ENCODE data around the gene ALK.
"Not testable (repeated sequence)": the region's sequence is repeated elsewhere in the genome, so short reads cannot be mapped to it uniquely, and the experiment has no call there.

The ALK gene

DNA sequence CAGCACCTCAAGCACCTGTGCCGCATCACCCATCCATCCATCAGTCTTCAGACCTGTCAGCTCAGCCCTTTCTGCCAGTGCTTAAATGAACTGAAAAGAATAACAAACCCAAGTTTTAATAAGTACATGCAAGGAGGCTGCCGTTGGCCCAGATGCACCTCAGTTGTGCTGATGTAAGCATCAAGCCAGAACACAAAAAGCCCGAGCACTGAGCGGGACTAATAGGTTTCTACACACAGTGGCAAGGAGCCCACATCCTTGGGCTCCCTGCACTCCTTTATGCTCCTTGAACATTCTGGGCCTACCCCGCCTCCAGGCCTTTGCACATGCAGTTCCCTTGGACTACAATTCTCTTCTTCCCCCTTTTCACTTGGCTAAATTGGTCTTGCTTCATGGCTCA is 165.6 kb downstream of the ALK start:
- DNase-seq (ENCODE audit: low read depth in 2 of 2), result no peak

DNA sequence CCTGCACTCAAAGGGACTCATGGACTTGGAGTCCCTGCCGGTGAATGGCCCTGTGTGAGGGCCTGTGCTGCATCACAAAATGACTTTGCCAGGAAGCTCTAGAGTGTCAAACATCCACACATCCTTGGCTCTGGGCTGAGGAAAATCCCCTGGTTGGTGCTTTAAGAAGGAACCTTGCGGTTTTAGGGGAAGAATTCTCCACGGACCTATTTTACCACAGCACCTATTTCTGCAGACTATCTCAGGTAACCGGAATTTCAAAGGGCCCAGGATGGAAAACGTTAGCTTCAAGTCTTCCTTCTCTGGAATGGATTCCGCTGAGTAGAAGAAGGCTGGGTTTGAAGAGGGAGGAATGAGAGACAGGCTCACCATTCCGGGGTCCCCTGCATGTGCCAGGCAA is 166.2 kb downstream of the ALK start:
- DNase-seq (ENCODE audit: low read depth in 2 of 2), result no peak

DNA sequence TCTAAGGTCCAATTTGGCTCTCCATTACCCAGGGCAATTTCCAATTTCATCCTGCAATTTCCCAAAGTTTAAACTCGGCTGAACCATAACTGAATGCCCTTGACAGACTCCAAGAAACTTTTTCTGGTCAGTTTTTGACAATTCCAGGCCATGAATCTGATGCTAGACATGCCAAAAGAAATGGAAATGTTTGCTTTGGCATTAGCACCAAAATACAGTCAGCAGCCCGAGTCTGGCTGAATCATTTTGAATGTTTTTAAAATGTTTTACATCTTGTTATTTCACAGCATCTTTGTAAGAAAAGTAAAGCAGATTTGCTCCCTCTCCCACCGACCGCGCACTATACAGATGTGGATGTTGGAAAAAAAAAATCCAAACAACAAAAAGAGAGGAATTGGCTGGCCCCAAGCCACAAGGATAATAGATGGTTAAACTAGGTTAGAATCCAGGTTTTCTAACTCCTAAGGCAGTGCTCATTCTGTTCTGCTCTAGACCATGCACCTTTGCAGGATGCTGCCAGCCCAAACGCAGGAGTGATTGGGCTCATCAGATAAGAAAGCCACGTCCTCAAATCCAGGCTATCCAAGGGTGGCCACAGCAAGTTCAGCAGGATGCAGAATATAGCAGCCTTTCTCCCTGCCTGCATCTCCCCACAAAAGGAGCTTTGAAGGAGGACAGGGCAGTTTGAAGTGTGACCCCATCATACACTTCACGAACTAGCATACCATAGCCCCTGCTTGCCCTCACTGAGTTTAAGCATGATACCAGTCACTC is 167.5 kb downstream of the ALK start:
- no peak for DNase-seq (ENCODE audit: low read depth in 2 of 2)

DNA sequence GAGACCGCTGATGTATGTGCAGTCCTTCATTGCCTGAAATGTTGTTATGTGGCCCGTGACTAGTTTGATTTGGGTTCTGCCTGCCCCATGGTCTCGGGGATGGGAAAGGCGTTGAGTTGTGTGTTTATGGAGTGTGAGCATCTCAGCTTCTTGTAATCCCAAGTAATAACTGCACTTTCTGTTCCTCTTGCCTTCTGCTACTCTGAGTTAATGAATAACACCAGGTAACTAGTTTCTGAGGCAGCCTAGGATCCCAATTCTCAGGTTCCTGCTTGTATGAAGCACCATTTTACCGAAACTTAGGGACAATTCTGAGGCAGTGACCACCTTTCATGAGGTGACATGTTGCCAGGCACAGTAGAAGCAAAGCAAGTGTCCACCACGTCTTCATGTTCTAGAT is 170.0 kb downstream of the ALK start:
- no peak for DNase-seq (ENCODE audit: low read depth in 2 of 2)

- DNase-seq (ENCODE audit: low read depth in 2 of 2), result not testable (repeated sequence)
Observed at GRCh38 chr2:29750463-29750862, 170.9 kb downstream of the ALK start.

- no peak for DNase-seq (ENCODE audit: low read depth in 2 of 2)
Observed at GRCh38 chr2:29749843-29750242, 171.5 kb downstream of the ALK start.

DNA sequence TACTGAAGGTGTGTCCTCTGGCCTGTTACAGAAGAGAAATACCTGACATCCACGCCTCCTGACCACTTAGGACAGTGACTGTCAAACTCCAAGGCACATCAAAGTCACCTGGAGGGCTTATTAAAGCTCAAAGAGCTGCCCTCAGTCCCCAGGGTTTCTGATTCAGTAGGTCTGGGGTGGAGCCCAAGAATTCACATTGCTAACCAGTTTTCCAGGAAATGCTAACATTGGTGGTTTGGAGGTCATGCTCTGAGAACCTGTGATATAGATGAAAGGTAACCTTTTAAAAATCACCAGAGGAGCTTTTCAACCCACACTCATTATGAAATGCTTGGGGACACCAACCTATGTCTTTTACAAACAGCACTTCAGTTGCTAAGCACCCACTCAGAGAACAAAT is 172.3 kb downstream of the ALK start:
- no peak for DNase-seq (ENCODE audit: low read depth in 2 of 2)

DNA sequence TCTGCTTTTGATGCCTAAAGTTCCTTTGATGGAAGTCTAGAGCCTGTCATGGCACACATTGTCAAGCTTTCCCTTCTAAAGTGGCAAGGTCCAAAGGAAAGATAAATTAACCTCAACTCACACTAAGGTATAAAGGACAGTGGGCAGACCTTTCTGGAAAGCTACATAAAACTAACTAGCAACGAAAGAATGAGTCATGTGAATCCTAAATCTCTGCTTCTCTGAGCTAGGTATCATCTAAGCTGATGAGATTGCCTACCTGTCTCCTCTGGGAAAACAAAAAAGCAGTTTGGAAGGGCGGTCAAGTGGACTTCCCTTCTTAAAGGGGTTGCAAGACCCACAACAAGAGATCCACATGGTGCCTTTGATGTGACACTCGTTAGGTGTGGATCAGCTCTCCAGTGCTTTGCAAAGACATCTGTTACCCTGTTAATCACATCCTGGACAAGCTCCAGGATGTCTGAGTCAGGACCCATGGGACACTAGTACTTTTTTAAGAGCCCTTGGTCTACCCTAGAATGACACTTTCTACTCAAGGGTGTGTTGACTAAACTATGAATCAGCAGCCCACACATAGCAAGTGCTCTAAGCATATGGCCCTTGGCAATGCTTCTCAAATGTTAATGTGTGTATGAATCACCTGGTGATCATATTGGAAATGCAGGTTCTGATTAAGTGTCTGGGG is 173.5 kb downstream of the ALK start:
- peak in 1 of 2 donors; percentile 14 for DNase-seq (ENCODE audit: low read depth in 2 of 2)

- DNase-seq (ENCODE audit: low read depth in 2 of 2), result no peak
Observed at GRCh38 chr2:29744976-29745375, 176.4 kb downstream of the ALK start.

DNA sequence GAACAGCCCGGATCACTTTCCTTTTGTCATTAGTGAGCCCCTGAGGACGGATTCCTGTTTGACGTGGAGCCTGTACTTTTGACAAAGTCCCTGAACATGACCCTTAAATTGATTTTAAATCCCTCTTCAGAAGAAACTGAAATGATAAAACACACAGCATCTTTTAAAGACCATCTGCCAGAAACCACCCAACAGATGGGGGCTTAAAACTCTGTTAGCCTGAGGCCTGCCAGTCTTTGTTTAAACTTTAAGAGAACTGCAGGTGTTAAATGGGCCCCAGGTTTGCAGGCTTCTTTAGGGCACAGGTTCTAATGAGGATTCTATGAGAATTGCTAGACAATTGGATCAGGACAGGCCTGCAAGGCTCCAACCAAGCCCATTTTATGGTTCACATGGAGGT is 177.9 kb downstream of the ALK start:
- DNase-seq (ENCODE audit: low read depth in 2 of 2), result no peak

DNA sequence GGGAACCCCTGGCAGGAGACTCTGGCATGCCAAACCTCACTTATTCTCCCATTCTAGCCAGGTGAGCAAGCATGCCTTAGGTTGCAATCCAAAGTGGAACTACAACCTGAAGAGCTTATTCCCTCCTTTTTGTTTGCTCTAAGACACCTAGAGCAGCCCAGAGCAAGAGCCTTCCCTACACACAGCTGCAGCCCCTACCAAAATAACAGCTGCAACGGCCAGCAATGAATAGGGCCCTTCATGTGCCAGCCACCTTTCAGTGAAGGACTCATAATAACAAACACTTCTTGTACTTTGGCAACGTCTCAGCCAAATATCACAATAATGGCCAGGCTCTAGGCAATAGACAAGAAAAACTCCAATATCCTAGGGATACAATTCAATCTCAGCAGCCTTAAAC is 178.7 kb downstream of the ALK start:
- DNase-seq (ENCODE audit: low read depth in 2 of 2), result no peak

DNA sequence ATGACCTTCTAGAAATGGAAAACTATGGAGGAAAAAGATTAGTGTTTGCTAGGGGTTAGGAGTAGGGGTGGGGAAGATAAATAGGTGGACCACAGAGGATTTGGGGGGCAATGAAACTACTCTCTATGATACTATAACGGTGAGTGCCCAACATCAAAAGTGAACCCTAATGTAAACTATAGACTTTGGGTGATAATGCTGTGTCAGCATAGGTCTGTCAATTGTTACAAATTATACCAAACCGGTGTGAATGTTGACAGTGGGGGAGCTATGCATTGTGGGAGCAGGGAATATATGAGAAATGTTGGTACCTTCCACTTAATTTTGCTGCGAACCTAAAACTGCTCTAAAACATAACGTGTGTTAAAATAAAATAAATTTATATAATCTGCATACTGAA is 180.3 kb downstream of the ALK start:
- no peak for DNase-seq (ENCODE audit: low read depth in 2 of 2)

DNA sequence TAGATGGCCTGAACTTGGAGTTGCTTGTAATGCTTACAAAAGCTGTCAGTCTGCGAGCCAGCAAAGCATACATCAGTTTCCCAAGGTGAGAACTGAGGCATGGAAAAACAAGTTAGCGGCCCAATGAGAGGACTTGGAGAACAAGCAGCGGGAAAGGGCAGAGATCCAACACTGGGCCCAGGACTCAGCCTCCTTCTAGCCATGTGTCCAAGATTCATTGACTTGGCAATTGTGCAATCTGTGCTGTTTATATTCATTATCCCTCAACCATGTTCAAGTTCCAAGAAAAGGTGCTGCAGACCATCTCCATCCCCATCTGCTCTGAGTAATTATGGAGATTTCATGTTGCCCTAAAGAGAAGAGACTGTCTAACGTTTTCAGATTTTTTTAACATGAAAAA is 187.4 kb downstream of the ALK start:
- DNase-seq (ENCODE audit: low read depth in 2 of 2), result no peak

- no peak for DNase-seq (ENCODE audit: low read depth in 2 of 2)
Observed at GRCh38 chr2:29733213-29733612, 188.2 kb downstream of the ALK start.

- DNase-seq (ENCODE audit: low read depth in 2 of 2), result no peak
Observed at GRCh38 chr2:29731948-29732347, 189.4 kb downstream of the ALK start.

DNA sequence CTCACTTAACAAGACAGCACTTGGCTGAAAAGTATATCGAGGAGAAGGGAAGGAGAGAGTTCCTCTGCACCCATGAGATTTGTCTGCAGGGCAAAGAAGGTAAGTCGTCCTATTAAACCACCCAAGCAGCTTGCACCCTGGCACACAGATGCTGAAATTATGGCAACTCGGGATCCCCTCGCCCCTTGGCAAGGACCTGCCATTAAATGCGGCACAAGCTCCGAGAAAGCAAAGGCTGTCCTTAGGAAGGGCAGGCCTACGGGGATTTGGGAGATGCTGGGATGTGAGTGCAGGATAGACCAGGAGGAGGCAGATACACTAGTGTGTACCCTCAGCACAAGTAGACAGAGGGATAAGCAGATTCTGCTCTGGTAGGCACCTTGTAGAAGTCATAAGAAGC is 191.5 kb downstream of the ALK start:
- no peak for DNase-seq (ENCODE audit: low read depth in 2 of 2)

- DNase-seq (ENCODE audit: low read depth in 2 of 2), result no peak
Observed at GRCh38 chr2:29729401-29729800, 192.0 kb downstream of the ALK start.

DNA sequence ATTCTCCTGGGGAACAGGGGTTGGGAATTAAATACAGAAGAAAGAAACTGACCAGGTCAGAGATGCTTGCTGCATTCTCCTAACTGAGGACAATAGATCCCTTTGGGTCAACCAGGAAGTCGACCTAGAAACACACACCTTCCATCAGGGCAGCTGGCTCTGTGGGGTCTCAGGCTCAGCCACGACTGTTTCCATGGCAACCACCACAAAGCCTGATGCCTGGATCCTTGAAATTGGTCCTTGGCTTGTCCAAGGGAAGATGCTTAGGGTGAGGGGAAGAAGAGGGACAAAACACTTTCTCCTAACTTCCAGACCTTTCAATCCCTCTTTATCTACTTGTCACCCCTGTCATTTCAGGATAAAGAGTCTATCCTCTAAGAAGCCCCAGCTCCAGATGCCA is 194.4 kb downstream of the ALK start:
- DNase-seq (ENCODE audit: low read depth in 2 of 2), result no peak

DNA sequence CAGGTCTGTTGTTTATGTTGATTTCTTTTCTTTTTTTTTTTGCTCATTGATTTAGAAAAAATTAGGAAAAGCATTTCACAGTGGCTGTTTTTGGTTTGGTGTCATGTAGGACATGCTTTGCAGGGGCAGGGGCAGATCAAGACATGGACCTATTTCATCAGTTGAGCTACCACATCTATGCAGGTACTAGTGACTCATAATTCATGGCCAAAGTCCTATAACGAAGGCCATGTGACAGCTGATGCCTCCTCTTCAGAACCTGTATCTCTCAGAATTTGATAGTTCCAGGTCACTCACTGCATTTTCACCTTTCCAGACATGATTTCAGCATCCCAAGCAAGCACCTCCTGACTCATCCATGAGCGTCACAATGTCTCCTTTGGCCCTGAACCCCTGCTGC is 195.8 kb downstream of the ALK start:
- DNase-seq (ENCODE audit: low read depth in 2 of 2), result no peak

DNA sequence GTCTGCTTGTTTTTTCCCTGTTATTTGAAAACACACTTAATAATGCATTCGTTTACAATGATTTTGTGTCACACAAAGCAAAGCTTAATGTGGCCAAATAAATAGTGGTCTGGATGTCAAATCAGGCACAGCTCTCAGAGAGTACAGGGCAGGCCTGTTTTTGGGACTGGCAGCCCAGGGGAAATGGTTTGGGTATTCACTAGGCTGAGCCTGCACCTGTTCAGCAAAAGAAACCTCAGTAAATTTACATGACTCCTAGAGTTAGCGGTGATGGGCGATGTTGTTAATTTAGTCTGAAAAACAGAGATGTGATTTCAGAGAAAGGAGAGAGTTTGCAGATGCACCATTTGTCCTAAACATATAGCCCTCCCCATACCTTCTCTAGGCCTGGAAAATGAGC is 197.1 kb downstream of the ALK start:
- no peak for DNase-seq (ENCODE audit: low read depth in 2 of 2)

DNA sequence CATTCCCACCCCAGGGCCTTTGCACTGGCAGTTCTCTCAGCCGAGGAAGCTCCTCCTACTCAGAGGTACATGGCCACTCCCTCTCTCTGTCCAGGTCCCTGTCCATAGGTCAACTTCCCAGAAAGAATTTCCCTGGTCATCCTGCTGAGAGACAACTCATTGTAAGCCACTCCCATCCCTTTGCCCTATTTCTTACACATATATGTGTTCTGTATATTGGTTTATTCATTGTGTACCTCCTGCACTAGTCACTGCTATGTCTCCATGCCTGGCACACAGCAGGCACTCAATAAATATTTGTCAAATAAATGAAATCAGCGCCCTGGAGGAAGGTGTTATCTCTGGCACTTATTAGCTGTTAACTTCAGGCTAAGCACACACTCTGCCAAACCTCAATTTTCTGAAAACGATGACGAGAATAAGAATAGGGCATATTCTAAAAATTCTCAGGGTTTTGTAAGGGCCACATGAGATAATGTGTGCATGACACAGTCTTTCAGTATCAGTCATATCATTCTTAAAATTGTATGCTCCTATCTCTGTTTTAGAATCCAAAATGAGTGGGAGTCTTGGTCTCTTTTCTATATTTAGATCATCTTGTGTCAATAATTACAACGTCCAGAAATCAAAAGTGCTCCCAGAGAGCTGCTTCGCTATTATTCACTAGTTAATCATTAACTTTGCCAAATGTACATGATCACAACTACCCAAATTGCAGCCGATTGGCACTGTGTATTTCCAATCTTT is 198.0 kb downstream of the ALK start:
- DNase-seq (ENCODE audit: low read depth in 2 of 2), result no peak

DNA sequence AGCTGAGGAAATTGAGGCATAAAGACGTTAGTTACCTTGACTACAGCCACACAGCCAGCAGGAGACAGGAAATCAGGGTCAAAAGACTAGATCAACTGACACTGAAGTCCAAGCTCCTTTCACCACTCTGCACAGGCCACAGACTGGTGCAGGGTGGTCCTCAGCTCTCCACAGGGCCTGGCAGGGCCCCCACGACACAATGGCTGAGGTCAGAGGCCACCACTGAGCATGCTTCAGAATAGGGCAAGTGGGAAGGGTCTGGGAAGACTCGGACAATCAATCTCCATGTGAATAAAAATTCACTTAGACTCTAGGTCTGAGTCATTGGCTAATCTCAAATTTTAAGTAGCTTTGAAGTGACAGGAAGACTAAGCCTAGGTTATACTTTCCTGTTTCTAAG is 201.7 kb downstream of the ALK start:
- DNase-seq (ENCODE audit: low read depth in 2 of 2), result no peak
